ENCODE data around the gene ARHGAP15.

The ARHGAP15 gene

DNA sequence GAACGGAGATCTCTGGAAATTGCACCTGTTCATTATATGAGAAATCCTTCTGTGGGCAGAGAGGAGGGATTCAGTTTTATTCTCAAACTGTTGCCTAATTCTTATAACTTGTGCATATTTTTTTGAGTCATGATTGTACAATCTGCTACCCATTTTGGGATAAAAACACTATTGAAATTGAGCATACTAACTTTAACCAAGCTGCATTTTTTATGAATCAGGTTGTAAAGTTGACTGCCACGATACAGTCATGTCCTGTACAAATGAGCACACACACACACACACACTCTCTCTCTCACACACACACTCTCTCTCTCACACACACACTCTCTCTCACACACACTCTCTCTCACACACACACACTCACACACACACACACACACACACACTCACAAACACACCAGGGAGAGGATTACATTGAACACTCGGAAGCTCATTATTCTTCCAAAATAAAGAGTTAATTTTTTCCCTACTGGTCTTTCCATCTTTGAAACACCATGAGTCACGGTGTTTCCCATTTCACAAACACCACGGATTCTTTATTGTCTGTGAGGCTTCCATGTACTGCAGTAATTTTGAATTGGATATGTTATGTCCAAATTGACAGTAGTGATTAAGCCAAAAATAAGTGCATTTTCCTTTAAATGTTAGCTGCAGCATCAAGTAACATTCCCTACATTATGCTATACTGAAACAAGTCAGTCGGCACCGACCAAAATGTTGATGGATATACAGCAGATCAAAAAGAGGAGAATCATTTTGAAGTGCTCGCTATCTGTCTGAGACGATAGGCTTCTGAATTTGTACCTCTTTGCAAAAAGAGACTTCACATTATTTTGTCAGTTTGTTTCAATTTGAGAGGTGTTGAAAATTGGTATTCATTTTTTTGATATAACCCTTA lies 216.9 kb downstream of the ARHGAP15 start:
- Histone ChIP-seq H3K9ac (ENCODE audit: low read length) (no peak overlapping the region), H3F3A (ENCODE audit: insufficient read depth, low read length) (no peaks in the 10 kb centered on the region), H3K4me2 (ENCODE audit: low read length) (no peak overlapping the region), H3K4me1 (ENCODE audit: insufficient read depth, low read length, severe bottlenecking) (no peaks in the 10 kb centered on the region), H3K36me3 (ENCODE audit: insufficient read depth, low read length) (no peaks in the 10 kb centered on the region), H3K27me3 (ENCODE audit: insufficient read depth, low read length) (no peaks in the 10 kb centered on the region), H2AFZ (ENCODE audit: low read length) (no peak overlapping the region), H3K27ac (ENCODE audit: low read depth, low read length, poor library complexity, severe bottlenecking) (no peak overlapping the region), H3K9me2 (ENCODE audit: low read depth, low read length) (no peaks in the 10 kb centered on the region), H4K20me1 (ENCODE audit: insufficient read depth, low read length) (no peaks in the 10 kb centered on the region), H3K79me2 (ENCODE audit: insufficient read depth, low read length) (no peaks in the 10 kb centered on the region), H3K4me3 (ENCODE audit: low read depth, low read length, poor library complexity, severe bottlenecking) (no peak overlapping the region), H3K9me3 (ENCODE audit: low read length) (no peaks in the 10 kb centered on the region)
- no peak for TF ChIP-seq EZH2 (IDR thresholded peaks at IDR 0.05; ENCODE audit: borderline replicate concordance, low read length)
- TF ChIP-seq, protein P1, sequence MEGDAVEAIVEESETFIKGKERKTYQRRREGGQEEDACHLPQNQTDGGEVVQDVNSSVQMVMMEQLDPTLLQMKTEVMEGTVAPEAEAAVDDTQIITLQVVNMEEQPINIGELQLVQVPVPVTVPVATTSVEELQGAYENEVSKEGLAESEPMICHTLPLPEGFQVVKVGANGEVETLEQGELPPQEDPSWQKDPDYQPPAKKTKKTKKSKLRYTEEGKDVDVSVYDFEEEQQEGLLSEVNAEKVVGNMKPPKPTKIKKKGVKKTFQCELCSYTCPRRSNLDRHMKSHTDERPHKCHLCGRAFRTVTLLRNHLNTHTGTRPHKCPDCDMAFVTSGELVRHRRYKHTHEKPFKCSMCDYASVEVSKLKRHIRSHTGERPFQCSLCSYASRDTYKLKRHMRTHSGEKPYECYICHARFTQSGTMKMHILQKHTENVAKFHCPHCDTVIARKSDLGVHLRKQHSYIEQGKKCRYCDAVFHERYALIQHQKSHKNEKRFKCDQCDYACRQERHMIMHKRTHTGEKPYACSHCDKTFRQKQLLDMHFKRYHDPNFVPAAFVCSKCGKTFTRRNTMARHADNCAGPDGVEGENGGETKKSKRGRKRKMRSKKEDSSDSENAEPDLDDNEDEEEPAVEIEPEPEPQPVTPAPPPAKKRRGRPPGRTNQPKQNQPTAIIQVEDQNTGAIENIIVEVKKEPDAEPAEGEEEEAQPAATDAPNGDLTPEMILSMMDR (IDR thresholded peaks at IDR 0.05; ENCODE audit: low read length): no peak

- H3K4me2 ChIP-seq (ENCODE audit: low read length): no peak overlapping the region
- H2AFZ ChIP-seq (ENCODE audit: low read length): no peak overlapping the region
- H4K20me1 ChIP-seq (ENCODE audit: insufficient read depth, low read length): no peaks in the 10 kb centered on the region
- H3K79me2 ChIP-seq (ENCODE audit: insufficient read depth, low read length): no peaks in the 10 kb centered on the region
- no peaks in the 10 kb centered on the region for H3K9me3 ChIP-seq (ENCODE audit: low read length)
- H3K36me3 ChIP-seq (ENCODE audit: insufficient read depth, low read length): no peaks in the 10 kb centered on the region
- no peaks in the 10 kb centered on the region for H3F3A ChIP-seq (ENCODE audit: insufficient read depth, low read length)
- H3K27me3 ChIP-seq (ENCODE audit: insufficient read depth, low read length): no peaks in the 10 kb centered on the region
- H3K9me2 ChIP-seq (ENCODE audit: low read depth, low read length): no peaks in the 10 kb centered on the region
- no peaks in the 10 kb centered on the region for H3K4me1 ChIP-seq (ENCODE audit: insufficient read depth, low read length, severe bottlenecking)
- no peak overlapping the region for H3K9ac ChIP-seq (ENCODE audit: low read length)
- H3K27ac ChIP-seq (ENCODE audit: low read depth, low read length, poor library complexity, severe bottlenecking): no peak overlapping the region
- TF ChIP-seq, protein P1 (IDR thresholded peaks at IDR 0.05; ENCODE audit: low read length): no peak
- TF ChIP-seq EZH2 (IDR thresholded peaks at IDR 0.05; ENCODE audit: borderline replicate concordance, low read length): no peak
- no peak overlapping the region for H3K4me3 ChIP-seq (ENCODE audit: low read depth, low read length, poor library complexity, severe bottlenecking)
These were observed 218.1 kb downstream of the ARHGAP15 start for GRCh38 chr2:143347271-143347695.

DNA sequence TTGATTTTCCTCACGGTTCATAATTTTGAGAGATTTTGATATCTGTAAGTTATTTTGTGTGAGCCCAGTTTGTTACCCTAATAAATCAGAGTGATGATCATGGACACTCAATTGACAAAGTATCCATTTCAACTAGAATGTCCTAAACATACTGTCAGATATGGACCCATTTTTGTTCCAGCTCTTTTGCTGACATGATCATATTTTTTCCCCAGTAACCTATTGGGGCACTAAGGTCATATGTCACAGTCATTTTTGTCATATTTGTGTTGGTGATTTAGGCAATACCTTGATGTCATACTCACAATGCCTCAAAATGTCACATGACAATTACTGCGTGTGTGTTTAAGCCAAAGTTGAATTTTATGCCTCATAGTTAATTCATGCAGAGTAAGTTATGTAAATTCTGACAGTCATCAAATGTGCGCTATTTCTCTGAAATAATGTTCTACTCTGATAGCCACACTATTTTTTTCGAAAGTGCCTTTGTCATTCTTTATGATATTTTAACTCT lies 218.7 kb downstream of the ARHGAP15 start:
- Histone ChIP-seq H3K4me2 (ENCODE audit: low read length) (no peak overlapping the region), H3K4me3 (ENCODE audit: low read depth, low read length, poor library complexity, severe bottlenecking) (no peak overlapping the region), H3K27ac (ENCODE audit: low read depth, low read length, poor library complexity, severe bottlenecking) (no peak overlapping the region), H3F3A (ENCODE audit: insufficient read depth, low read length) (no peaks in the 10 kb centered on the region), H4K20me1 (ENCODE audit: insufficient read depth, low read length) (no peaks in the 10 kb centered on the region), H3K27me3 (ENCODE audit: insufficient read depth, low read length) (no peaks in the 10 kb centered on the region), H3K36me3 (ENCODE audit: insufficient read depth, low read length) (no peaks in the 10 kb centered on the region), H3K9me3 (ENCODE audit: low read length) (no peaks in the 10 kb centered on the region), H3K9ac (ENCODE audit: low read length) (no peak overlapping the region), H2AFZ (ENCODE audit: low read length) (no peak overlapping the region), H3K9me2 (ENCODE audit: low read depth, low read length) (no peaks in the 10 kb centered on the region), H3K4me1 (ENCODE audit: insufficient read depth, low read length, severe bottlenecking) (no peaks in the 10 kb centered on the region), H3K79me2 (ENCODE audit: insufficient read depth, low read length) (no peaks in the 10 kb centered on the region)
- TF ChIP-seq EZH2 (IDR thresholded peaks at IDR 0.05; ENCODE audit: borderline replicate concordance, low read length): no peak
- TF ChIP-seq, protein P1 (IDR thresholded peaks at IDR 0.05; ENCODE audit: low read length): no peak
